ENCODE results near the gene CNIH1. TPM values are rescaled to one million over a fixed set of nuclear protein-coding genes. Genes with fewer than 3 reads are reported as not detected.

The CNIH1 gene
- total and polyA plus RNA-seq, 2 of the 13 experiments (the other 11 are each of a cell fraction or from before 2014, with no cell fraction given): 166 to 421 TPM

DNA sequence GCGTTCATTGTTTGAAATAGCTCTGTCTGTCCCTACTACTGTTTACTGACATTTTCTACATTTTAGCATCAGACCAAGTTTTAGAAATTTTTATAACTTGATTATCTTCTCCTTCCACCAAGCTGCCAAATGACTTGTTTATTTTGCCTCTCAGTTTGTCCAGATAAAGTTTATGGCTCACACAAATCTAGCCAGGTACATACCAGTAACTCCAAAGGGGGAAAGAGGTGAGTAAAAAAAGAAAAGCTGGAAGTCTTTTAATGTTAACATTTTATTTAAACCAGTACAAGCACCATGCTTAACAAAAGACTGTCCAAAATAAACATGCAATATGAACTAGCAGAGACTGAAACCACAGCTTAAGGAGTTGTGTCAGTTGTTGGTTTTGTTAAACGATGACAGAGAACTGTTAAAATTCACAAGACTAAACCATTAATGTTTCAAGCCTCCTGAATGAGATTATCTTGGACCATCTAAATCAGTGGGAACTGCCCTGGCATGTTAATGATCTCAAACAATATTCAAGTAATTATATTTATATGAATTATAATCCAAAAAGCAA is 33.1 kb upstream of the CNIH1 start:
- peaks cover 3 to 19% of the 10 kb centered on the region in 2 experiments; a peak in 4 of 5 replicates for H3K36me3 ChIP-seq (replicated peaks in 1 of 2; ENCODE audit: control insufficient read depth in 1 of 2, insufficient read depth in 2 of 2, low read length in 2 of 2)
- no TSS peak for BruUV-seq (replicated peaks)
- no peaks in the 10 kb centered on the region for H3K9me3 ChIP-seq (ENCODE audit: low read length)
- ChIA-PET CTCF (ENCODE audit: low intra/inter-chr PET ratio, low total read pairs) (no interaction called here), POLR2A (no interaction called here)
- H3K4me1 ChIP-seq (ENCODE audit: insufficient read depth, low read length): 0 out of 2 replicates have a peak, but pooled peaks cover 14% of the 10 kb centered on the region
- H3K9ac ChIP-seq (ENCODE audit: insufficient read depth, low read depth, low read length): no peak overlapping the region
- no peak overlapping the region for H3K4me3 ChIP-seq (replicated peaks in 1 of 3; ENCODE audit: insufficient read depth in 1 of 3, low read depth in 2 of 3, low read length in 3 of 3)
- H3K27ac ChIP-seq (ENCODE audit: extremely low read length, insufficient read depth, low read length): no peak overlapping the region
- H2AFZ ChIP-seq (ENCODE audit: low read length): no peak overlapping the region
- TF ChIP-seq SP2 (CRISPR knock-in tag; IDR thresholded peaks at IDR 0.05) (no peak), ZNF329 (CRISPR knock-in tag; IDR thresholded peaks at IDR 0.05; ENCODE audit: low read depth) (no peak), RXRB (CRISPR knock-in tag; IDR thresholded peaks at IDR 0.05; ENCODE audit: borderline replicate concordance) (no peak), ZNF350 (CRISPR knock-in tag; IDR thresholded peaks at IDR 0.05; ENCODE audit: borderline replicate concordance, low read depth) (no peak), ZNF484 (CRISPR knock-in tag; IDR thresholded peaks at IDR 0.05; ENCODE audit: borderline replicate concordance, low read depth) (no peak), ZNF720 (CRISPR knock-in tag; IDR thresholded peaks at IDR 0.05) (no peak), CHCHD3 (CRISPR knock-in tag; IDR thresholded peaks at IDR 0.05) (no peak), DNMT1 (CRISPR knock-in tag; IDR thresholded peaks at IDR 0.05) (no peak)
- TF ChIP-seq, protein P1, sequence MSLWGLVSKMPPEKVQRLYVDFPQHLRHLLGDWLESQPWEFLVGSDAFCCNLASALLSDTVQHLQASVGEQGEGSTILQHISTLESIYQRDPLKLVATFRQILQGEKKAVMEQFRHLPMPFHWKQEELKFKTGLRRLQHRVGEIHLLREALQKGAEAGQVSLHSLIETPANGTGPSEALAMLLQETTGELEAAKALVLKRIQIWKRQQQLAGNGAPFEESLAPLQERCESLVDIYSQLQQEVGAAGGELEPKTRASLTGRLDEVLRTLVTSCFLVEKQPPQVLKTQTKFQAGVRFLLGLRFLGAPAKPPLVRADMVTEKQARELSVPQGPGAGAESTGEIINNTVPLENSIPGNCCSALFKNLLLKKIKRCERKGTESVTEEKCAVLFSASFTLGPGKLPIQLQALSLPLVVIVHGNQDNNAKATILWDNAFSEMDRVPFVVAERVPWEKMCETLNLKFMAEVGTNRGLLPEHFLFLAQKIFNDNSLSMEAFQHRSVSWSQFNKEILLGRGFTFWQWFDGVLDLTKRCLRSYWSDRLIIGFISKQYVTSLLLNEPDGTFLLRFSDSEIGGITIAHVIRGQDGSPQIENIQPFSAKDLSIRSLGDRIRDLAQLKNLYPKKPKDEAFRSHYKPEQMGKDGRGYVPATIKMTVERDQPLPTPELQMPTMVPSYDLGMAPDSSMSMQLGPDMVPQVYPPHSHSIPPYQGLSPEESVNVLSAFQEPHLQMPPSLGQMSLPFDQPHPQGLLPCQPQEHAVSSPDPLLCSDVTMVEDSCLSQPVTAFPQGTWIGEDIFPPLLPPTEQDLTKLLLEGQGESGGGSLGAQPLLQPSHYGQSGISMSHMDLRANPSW (CRISPR knock-in tag; IDR thresholded peaks at IDR 0.05; ENCODE audit: borderline replicate concordance): no peak
- WGBS (ENCODE audit: low lambda C conversion rate): 96% methylated on average over 2 of the region's 2 CpGs
- DNase-seq (ENCODE audit: low spot score) (no peak), ATAC-seq (no peak), FAIRE-seq (peak; percentile 43)
- H4K20me1 ChIP-seq (ENCODE audit: insufficient read depth, low read length): no peaks in the 10 kb centered on the region
- no peaks in the 10 kb centered on the region for H3K79me2 ChIP-seq (ENCODE audit: insufficient read depth, low read length)
- intact Hi-C loops (cut with micrococcal nuclease; ENCODE audit: unreplicated experiment): no loop called here
- in situ Hi-C loops (cut with HindIII; ENCODE audit: extremely low pct_ligation_motif_present, low pct_unique_long_range_greater_than_20kb): no loop called here
- no peak overlapping the region for H3K4me2 ChIP-seq (ENCODE audit: low read depth, low read length)
- no peaks in the 10 kb centered on the region for H3K27me3 ChIP-seq (ENCODE audit: control insufficient read depth in 1 of 2, insufficient read depth in 2 of 2, low read length in 2 of 2)

Measured in HepG2 (cell line).